GM12878 (cell line): ENCODE results near the gene TMTC1. TPM values are rescaled to one million over a fixed set of nuclear protein-coding genes. Genes with fewer than 3 reads are reported as not detected.

ENCODE experiments used
- ATAC-seq: fragments of 200-7000 bp; cut with Tn5 transposase; 3 replicates; pipeline ENCODE4 v1.9.1; 2020; ENCODE audit warnings: mild to moderate bottlenecking, moderate library complexity
- BruUV-seq: library from RNA; stranded (reverse); fragments of 400-500 nt; replicated peaks from 2 replicates; lab custom pipeline; 2021; lab: Mats Ljungman, UMichigan
- CTCF ChIA-PET: fragments of 300-600 bp; sonication (Branson Sonifier 250); formaldehyde crosslinking; extraction: SDS; loops from one replicate; lab custom pipeline; 2021; ENCODE audit warnings: inconsistent platforms; lab: Yijun Ruan, JAX
- POLR2A ChIA-PET: fragments of 350-600 bp; formaldehyde crosslinking; extraction: SDS; loops from one replicate; lab custom pipeline; 2021; ENCODE audit warnings: inconsistent platforms; lab: Charles Lee
- RAD21 ChIA-PET: fragments of 300-600 bp; sonication (Branson Sonifier 250); formaldehyde crosslinking; loops from one replicate; lab custom pipeline; 2023; ENCODE audit warnings: antibody characterized with exemption; ENCODE audit not compliant: unreplicated experiment; lab: Charles Lee
- SMC1A ChIA-PET: fragments of 300-600 bp; sonication (Branson Sonifier 250); formaldehyde crosslinking; loops from one replicate; lab custom pipeline; 2023; ENCODE audit not compliant: unreplicated experiment, uncharacterized antibody; lab: Charles Lee
- DNase-seq: peaks from one replicate; pipeline ENCODE4 v3.0.0-alpha.2; 2011; ENCODE audit warnings: low read depth, low spot score
- FAIRE-seq: peaks from 3 replicates; lab custom pipeline; 2011; peaks lifted over from hg19 to GRCh38; lab: Jason Lieb, UNC
- H2AFZ ChIP-seq: 2 replicates; pipeline ENCODE4 v1.6.0; 2011; ENCODE audit warnings: low read depth, low read length, control low read depth; ENCODE audit not compliant: control insufficient read depth
- H3K27ac ChIP-seq: 2 replicates; pipeline ENCODE4 v1.5.1; 2011; ENCODE audit warnings: control low read depth; ENCODE audit not compliant: control insufficient read depth, insufficient read depth
- H3K27me3 ChIP-seq, 2 experiments: replicated peaks in 1 of 2; 2 replicates each; pipeline versions ENCODE4 v1.6.0 to v1.6.1; 2011; ENCODE audit warnings: low read length in 1 of 2; ENCODE audit not compliant: control insufficient read depth in 2 of 2, insufficient read depth in 2 of 2
- H3K36me3 ChIP-seq, 2 experiments: 2 replicates each; pipeline ENCODE4 v1.5.1; 2011; ENCODE audit warnings: low read length in 1 of 2; ENCODE audit not compliant: control insufficient read depth in 2 of 2, insufficient read depth in 2 of 2
- H3K4me1 ChIP-seq: 2 replicates; pipeline ENCODE4 v1.6.1; 2011; ENCODE audit warnings: mild to moderate bottlenecking, low read length, moderate library complexity, mixed read lengths; ENCODE audit not compliant: control insufficient read depth, insufficient read depth
- H3K4me2 ChIP-seq: 2 replicates; pipeline ENCODE4 v1.6.0; 2011; ENCODE audit warnings: control low read depth; ENCODE audit not compliant: control insufficient read depth, insufficient read depth
- H3K4me3 ChIP-seq: fragments of 200-600 bp; sonication (generic); 2 replicates; pipeline ENCODE4 v1.5.1; 2016
- H3K79me2 ChIP-seq: 2 replicates; pipeline ENCODE4 v1.6.0; 2011; ENCODE audit warnings: low read length; ENCODE audit not compliant: control insufficient read depth, insufficient read depth
- H3K9ac ChIP-seq: 2 replicates; pipeline ENCODE4 v1.8.0; 2011; ENCODE audit warnings: low read length, control low read depth, mixed read lengths; ENCODE audit not compliant: control insufficient read depth, insufficient read depth
- H3K9me3 ChIP-seq: replicated peaks from 3 replicates; pipeline ENCODE4 v1.5.1; 2011; ENCODE audit warnings: mild to moderate bottlenecking, low read length; ENCODE audit not compliant: control insufficient read depth, insufficient read depth
- H4K20me1 ChIP-seq: 2 replicates; pipeline ENCODE4 v1.6.0; 2011; ENCODE audit not compliant: control insufficient read depth, insufficient read depth
- CBFB ChIP-seq: IDR thresholded peaks from 2 replicates; pipeline ENCODE4 v1.6.1; 2016; ENCODE audit warnings: antibody characterized with exemption, low read depth
- FOS ChIP-seq: IDR thresholded peaks from 3 replicates; pipeline ENCODE4 v1.6.1; 2011; ENCODE audit warnings: borderline replicate concordance; ENCODE audit not compliant: insufficient read length; ENCODE audit errors: extremely low read depth
- IRF4 ChIP-seq: IDR thresholded peaks from 2 replicates; pipeline ENCODE4 v1.6.1; 2011; ENCODE audit warnings: low read depth, low read length
- MEF2A ChIP-seq: IDR thresholded peaks from 2 replicates; pipeline ENCODE4 v1.6.1; 2011; ENCODE audit warnings: low read depth, mild to moderate bottlenecking, low read length, moderate library complexity; ENCODE audit not compliant: insufficient read depth
- MYC ChIP-seq: IDR thresholded peaks from 2 replicates; pipeline ENCODE4 v1.6.1; 2011; ENCODE audit warnings: mild to moderate bottlenecking, low read length, moderate library complexity, inconsistent platforms; ENCODE audit not compliant: insufficient read depth, insufficient replicate concordance, insufficient read length, severe bottlenecking
- RAD21 ChIP-seq: IDR thresholded peaks from 2 replicates; pipeline ENCODE4 v1.6.1; 2011; ENCODE audit warnings: mild to moderate bottlenecking, low read depth, low read length, moderate library complexity; ENCODE audit not compliant: insufficient read depth
- RUNX3 ChIP-seq: IDR thresholded peaks from 2 replicates; pipeline ENCODE4 v1.6.1; 2012; ENCODE audit warnings: low read length, inconsistent platforms
- SIN3A ChIP-seq: IDR thresholded peaks from 2 replicates; pipeline ENCODE4 v1.6.1; 2012; ENCODE audit warnings: low read depth, low read length, improper control_type of control experiment
- USF1 ChIP-seq: IDR thresholded peaks from 2 replicates; pipeline ENCODE4 v1.6.1; 2011; ENCODE audit warnings: borderline replicate concordance, low read depth, mild to moderate bottlenecking, moderate library complexity, mixed read lengths, low read length; ENCODE audit not compliant: insufficient read depth; ENCODE audit errors: extremely low read length
- WRNIP1 ChIP-seq: IDR thresholded peaks from 2 replicates; pipeline ENCODE4 v1.6.1; 2011; ENCODE audit warnings: low read depth, low read length, improper control_type of control experiment, borderline replicate concordance
- ZNF622 ChIP-seq: fragments of 450-650 bp; IDR thresholded peaks from 2 replicates; pipeline ENCODE4 v1.6.1; 2017; ENCODE audit warnings: mild to moderate bottlenecking, inconsistent platforms
- in situ Hi-C: fragments of 300-500 bp; cut with MboI; formaldehyde crosslinking; loops from 9 replicates; pipeline ENCODE4 v1.14.3; 2018; ENCODE audit warnings: mixed read lengths
- intact Hi-C: fragments of 100-400 bp; cut with micrococcal nuclease; formaldehyde crosslinking; loops from one replicate; pipeline ENCODE4 v1.14.2; 2022; ENCODE audit not compliant: unreplicated experiment
- polyA plus RNA-seq, 11 experiments: library from polyadenylated mRNA; depleted of rRNA in 4 of 11; unstranded in 6 of 11; stranded (reverse) in 5 of 11; fragments of >200 nt; fragmentation: Nextera tagmentation in 4 of 11; fragmentation: Illumina TruSeq in 1 of 11; extraction: Ambion mirVana in 4 of 11; extraction: Trizol in 1 of 11; gene quantifications; 1 replicate in 1 of 11; 2 replicates in 10 of 11; pipeline versions ENCODE4 v1.2.1 to v1.2.3, GENCODE V29; 2011 to 2016; ENCODE audit warnings: inconsistent platforms in 2 of 11, missing spikeins in 2 of 11, low read depth in 1 of 11
- total RNA-seq, 4 experiments: library from RNA; depleted of rRNA in 3 of 4; stranded (reverse); fragments of >200 nt in 3 of 4; fragmentation: Illumina TruSeq in 1 of 4; extraction: Trizol in 1 of 4; gene quantifications; 2 replicates each; pipeline versions ENCODE4 v1.2.1 to v1.2.3, GENCODE V29; 2013 to 2021

TMTC1 gene
- total and polyA plus RNA-seq, 10 of the 15 experiments (the other 5 are each of a cell fraction or from before 2014, with no cell fraction given): 0.10 to 20.9 (median 0.57) TPM

GRCh38 chr12:29582146-29582545 is 201.6 kb downstream of the TMTC1 start:
- Histone ChIP-seq H3K4me2 (no peak overlapping the region), H2AFZ (no peak overlapping the region), H3K27me3 (no peaks in the 10 kb centered on the region), H3K79me2 (no peaks in the 10 kb centered on the region), H3K4me3 (no peak overlapping the region), H3K9ac (no peak overlapping the region), H3K27ac (no peak overlapping the region), H3K36me3 (no peaks in the 10 kb centered on the region), H3K4me1 (no peaks in the 10 kb centered on the region), H4K20me1 (no peaks in the 10 kb centered on the region), H3K9me3 (no peaks in the 10 kb centered on the region)
- FAIRE-seq (no peak), DNase-seq (no peak), ATAC-seq (peak; percentile 39; the same call in 1 of the 3 replicates)
- no TSS peak for BruUV-seq
- ChIA-PET SMC1A (interaction anchor here (0.6 to 2.3 kb wide), 10 partner anchors 9 to 325 kb away, joined by 3 to 6 read pairs (median 5); no protein-coding TSS in a partner anchor), RAD21 (interaction anchor here (1.4 to 2.6 kb wide), 3 partner anchors 22 to 318 kb away, joined by 3 to 7 read pairs (median 5); no protein-coding TSS in a partner anchor), POLR2A (no interaction called here), CTCF (interaction anchor here (1.3 kb wide), 1 partner anchor 9 kb away, joined by 3 read pairs; no protein-coding TSS in a partner anchor)
- TF ChIP-seq MYC (no peak), USF1 (no peak), SIN3A (no peak), WRNIP1 (no peak), ZNF622 (no peak), RUNX3 (no peak), CBFB (no peak), FOS (no peak), MEF2A (no peak), IRF4 (no peak), RAD21 (no peak)
- in situ Hi-C loops: no loop called here
- intact Hi-C loops: no loop called here
